Measurements from ENCODE around the gene STK10. TPM values are rescaled to one million over a fixed set of nuclear protein-coding genes. Genes with fewer than 3 reads are reported as not detected.

The STK10 gene
- total RNA-seq, 2 experiments from 2014 or later, result 211 to 229 TPM

- DNase-seq, result no peak
- H3K36me3 ChIP-seq (ENCODE audit: insufficient read depth, low read length), result peaks cover 74% of the 10 kb centered on the region
- no peaks in the 10 kb centered on the region for H3K9me3 ChIP-seq (ENCODE audit: control insufficient read depth in 1 of 2, insufficient read depth in 1 of 2, low read length in 2 of 2)
- CTCF ChIA-PET, result no interaction called here
- peak overlapping the region; percentile 87 for H3K27ac Mint-ChIP-seq
- H3K27me3 ChIP-seq (ENCODE audit: control insufficient read depth in 1 of 2, insufficient read depth in 2 of 2, low read length in 2 of 2), result no peaks in the 10 kb centered on the region
- intact Hi-C loops (cut with DNase I, micrococcal nuclease), result loop anchor here in 1 of 2 experiments (5.0 kb wide), 1 partner anchor 33 kb away; no protein-coding TSS in a partner anchor
- no peak for TF ChIP-seq CTCF (IDR thresholded peaks at IDR 0.05)
- peak; percentile 19 for ATAC-seq (ENCODE audit: poor library complexity)
- no peak overlapping the region for H3K4me3 ChIP-seq (ENCODE audit: low read length)
- H3K4me3 Mint-ChIP-seq, result no peak overlapping the region
- POLR2A ChIA-PET, result interaction anchor here (0.9 to 2.6 kb wide), 2 partner anchors 20 to 30 kb away, joined by 3 to 9 read pairs; no protein-coding TSS in a partner anchor
- H3K9me3 Mint-ChIP-seq, result no peaks in the 10 kb centered on the region
- H3K27me3 Mint-ChIP-seq, result no peaks in the 10 kb centered on the region
- peaks cover 86% of the 10 kb centered on the region for H3K4me1 ChIP-seq (ENCODE audit: insufficient read depth, low read length)
- peak overlapping the region in 1 of 2 donors; percentile 48 for H3K27ac ChIP-seq (ENCODE audit: low read depth in 1 of 2, low read length in 2 of 2)
- peaks cover 84% of the 10 kb centered on the region for H3K36me3 Mint-ChIP-seq (ENCODE audit: low read depth)
- peaks cover 91% of the 10 kb centered on the region for H3K4me1 Mint-ChIP-seq (ENCODE audit: low read depth)
Measured at GRCh38 chr5:172144291-172144815, 43.7 kb downstream of the STK10 start.

GRCh38 chr5:172143875-172144274 lies 44.1 kb downstream of the STK10 start:
- H3K27ac ChIP-seq (ENCODE audit: low read depth in 1 of 2, low read length in 2 of 2), result peak overlapping the region in 1 of 2 donors; percentile 41
- Mint-ChIP-seq H3K9me3 (no peaks in the 10 kb centered on the region), H3K4me3 (no peak overlapping the region), H3K27me3 (no peaks in the 10 kb centered on the region), H3K4me1 (ENCODE audit: low read depth) (peaks cover 91% of the 10 kb centered on the region), H3K27ac (peak overlapping the region; percentile 87), H3K36me3 (ENCODE audit: low read depth) (peaks cover 84% of the 10 kb centered on the region)
- POLR2A ChIA-PET, result interaction anchor here (0.9 to 2.6 kb wide), 2 partner anchors 20 to 31 kb away, joined by 3 to 9 read pairs; no protein-coding TSS in a partner anchor
- no peak overlapping the region for H3K4me3 ChIP-seq (ENCODE audit: low read length)
- no peaks in the 10 kb centered on the region for H3K9me3 ChIP-seq (ENCODE audit: control insufficient read depth in 1 of 2, insufficient read depth in 1 of 2, low read length in 2 of 2)
- peaks cover 73% of the 10 kb centered on the region for H3K36me3 ChIP-seq (ENCODE audit: insufficient read depth, low read length)
- intact Hi-C loops (cut with DNase I, micrococcal nuclease), result loop anchor here in 1 of 2 experiments (5.0 kb wide), 1 partner anchor 33 kb away; no protein-coding TSS in a partner anchor
- DNase-seq (no peak), ATAC-seq (ENCODE audit: poor library complexity) (no peak)
- no peaks in the 10 kb centered on the region for H3K27me3 ChIP-seq (ENCODE audit: control insufficient read depth in 1 of 2, insufficient read depth in 2 of 2, low read length in 2 of 2)
- no peak for TF ChIP-seq CTCF (IDR thresholded peaks at IDR 0.05)
- H3K4me1 ChIP-seq (ENCODE audit: insufficient read depth, low read length), result peaks cover 83% of the 10 kb centered on the region
- CTCF ChIA-PET, result no interaction called here

GRCh38 chr5:172142709-172143215 lies 45.3 kb downstream of the STK10 start:
- peaks cover 84% of the 10 kb centered on the region for H3K4me1 Mint-ChIP-seq (ENCODE audit: low read depth)
- H3K27ac ChIP-seq (ENCODE audit: low read depth in 1 of 2, low read length in 2 of 2), result peak overlapping the region in 1 of 2 donors; percentile 41
- no peak for TF ChIP-seq CTCF (IDR thresholded peaks at IDR 0.05)
- intact Hi-C loops (cut with DNase I, micrococcal nuclease), result loop anchor here in 1 of 2 experiments (5.0 kb wide), 1 partner anchor 35 kb away; no protein-coding TSS in a partner anchor
- peak overlapping the region; percentile 87 for H3K27ac Mint-ChIP-seq
- peaks cover 63% of the 10 kb centered on the region for H3K36me3 ChIP-seq (ENCODE audit: insufficient read depth, low read length)
- H3K4me3 Mint-ChIP-seq, result peak overlapping the region; percentile 18
- H3K9me3 Mint-ChIP-seq, result no peaks in the 10 kb centered on the region
- no peak overlapping the region for H3K4me3 ChIP-seq (ENCODE audit: low read length)
- no peaks in the 10 kb centered on the region for H3K27me3 Mint-ChIP-seq
- ChIA-PET POLR2A (interaction anchor here (1.3 kb wide), 1 partner anchor 32 kb away, joined by 3 read pairs; no protein-coding TSS in a partner anchor), CTCF (no interaction called here)
- peaks cover 76% of the 10 kb centered on the region for H3K36me3 Mint-ChIP-seq (ENCODE audit: low read depth)
- H3K4me1 ChIP-seq (ENCODE audit: insufficient read depth, low read length), result peaks cover 72% of the 10 kb centered on the region
- no peaks in the 10 kb centered on the region for H3K27me3 ChIP-seq (ENCODE audit: control insufficient read depth in 1 of 2, insufficient read depth in 2 of 2, low read length in 2 of 2)
- ATAC-seq (ENCODE audit: poor library complexity) (no peak), DNase-seq (no peak)
- H3K9me3 ChIP-seq (ENCODE audit: control insufficient read depth in 1 of 2, insufficient read depth in 1 of 2, low read length in 2 of 2), result no peaks in the 10 kb centered on the region
